PC-3 (cell line): ENCODE results near the gene GSPT1. TPM values are rescaled to one million over a fixed set of nuclear protein-coding genes. Genes with fewer than 3 reads are reported as not detected.
A peak's percentile ranks its signal among the peaks of the same experiment; 100 is the strongest.

Source experiments
- ATAC-seq: fragments of 200-7000 bp; cut with Tn5 transposase; 2 replicates; pipeline ENCODE4 v1.9.1; 2020; ENCODE audit warnings: mild to moderate bottlenecking, moderate library complexity
- BruUV-seq: library from RNA; stranded (reverse); fragments of 400-500 nt; replicated peaks from 2 replicates; lab custom pipeline; 2021; lab: Mats Ljungman, UMichigan
- CTCF ChIA-PET: fragments of 300-600 bp; sonication (Branson Sonifier 250); formaldehyde crosslinking; loops from one replicate; lab custom pipeline; 2022; ENCODE audit warnings: antibody characterized with exemption; lab: Charles Lee
- POLR2A ChIA-PET: fragments of 300-600 bp; sonication (Branson Sonifier 250); formaldehyde crosslinking; loops from one replicate; lab custom pipeline; 2022; ENCODE audit warnings: antibody characterized with exemption; ENCODE audit not compliant: unreplicated experiment; lab: Charles Lee
- DNase-seq: peaks from one replicate; pipeline ENCODE4 v3.0.0-alpha.2; 2015
- H2AFZ ChIP-seq: fragments of 300-600 bp; sonication (generic); 2 replicates; pipeline ENCODE4 v1.6.0; 2016; ENCODE audit warnings: antibody characterized with exemption, low read length
- H3F3A ChIP-seq: fragments of 300-600 bp; sonication (generic); one replicate; pipeline ENCODE4 v1.6.0; 2017; ENCODE audit warnings: antibody characterized with exemption, low read length, control low read depth, mild to moderate bottlenecking; ENCODE audit not compliant: unreplicated experiment
- H3K27ac ChIP-seq: fragments of 300-600 bp; sonication (generic); 2 replicates; pipeline ENCODE4 v1.5.1; 2016; ENCODE audit warnings: mild to moderate bottlenecking, low read length
- H3K27me3 ChIP-seq: fragments of 300-600 bp; sonication (generic); 2 replicates; pipeline ENCODE4 v1.6.1; 2016; ENCODE audit warnings: low read length, mixed read lengths
- H3K36me3 ChIP-seq: fragments of 300-600 bp; sonication (generic); 2 replicates; pipeline ENCODE4 v1.6.1; 2016; ENCODE audit warnings: low read depth, mixed run types, low read length, mixed read lengths
- H3K4me1 ChIP-seq: fragments of 300-600 bp; sonication (generic); 2 replicates; pipeline ENCODE4 v1.5.1; 2016; ENCODE audit warnings: low read length; ENCODE audit not compliant: insufficient read depth
- H3K4me2 ChIP-seq: fragments of 300-600 bp; sonication (generic); 2 replicates; pipeline ENCODE4 v1.6.0; 2016; ENCODE audit warnings: low read length
- H3K4me3 ChIP-seq: fragments of 300-600 bp; sonication (generic); 2 replicates; pipeline ENCODE4 v1.5.1; 2016; ENCODE audit warnings: mild to moderate bottlenecking, low read length, mixed read lengths
- H3K79me2 ChIP-seq: fragments of 300-600 bp; sonication (generic); 2 replicates; pipeline ENCODE4 v1.6.1; 2017; ENCODE audit warnings: low read length, mixed read lengths
- H3K9ac ChIP-seq: fragments of 300-600 bp; sonication (generic); 2 replicates; pipeline ENCODE4 v1.6.0; 2016; ENCODE audit warnings: mild to moderate bottlenecking, low read length
- H3K9me2 ChIP-seq: fragments of 300-600 bp; sonication (generic); replicated peaks from 2 replicates; pipeline ENCODE4 v1.6.1; 2016; ENCODE audit warnings: mixed run types, low read length, mixed read lengths
- H3K9me3 ChIP-seq: fragments of 300-600 bp; sonication (generic); 2 replicates; pipeline ENCODE4 v1.6.1; 2016; ENCODE audit warnings: low read length, mixed read lengths
- H4K20me1 ChIP-seq: fragments of 300-600 bp; sonication (generic); 2 replicates; pipeline ENCODE4 v1.6.1; 2016; ENCODE audit warnings: low read length, mixed read lengths
- CTCF ChIP-seq: fragments of 300-600 bp; sonication (generic); conservative IDR thresholded peaks from 2 replicates; pipeline ENCODE4 v1.5.1; 2017; ENCODE audit warnings: antibody characterized with exemption, low read depth, mild to moderate bottlenecking, low read length
- EZH2 ChIP-seq: fragments of 300-600 bp; sonication (generic); IDR thresholded peaks from one replicate; pipeline ENCODE4 v1.6.1; 2017; ENCODE audit warnings: antibody characterized with exemption, mild to moderate bottlenecking, low read length; ENCODE audit not compliant: unreplicated experiment
- EZH2phosphoT487 ChIP-seq: fragments of 300-600 bp; sonication (generic); IDR thresholded peaks from 2 replicates; pipeline ENCODE4 v1.6.1; 2018; ENCODE audit warnings: mild to moderate bottlenecking, antibody characterized with exemption, low read length, borderline replicate concordance
- intact Hi-C: fragments of 100-400 bp; cut with micrococcal nuclease; formaldehyde crosslinking; loops from 2 replicates; pipeline ENCODE4 v1.9.0; 2023
- total RNA-seq: library from RNA; depleted of rRNA; stranded (reverse); fragments of >200 nt; gene quantifications from 2 replicates; pipeline ENCODE4 v1.2.3, GENCODE V29; 2014

GSPT1 gene
- total RNA-seq, 1 experiment from 2014 or later = 67.9 TPM

GRCh38 chr16:11875721-11876120 is 40.0 kb downstream of the GSPT1 start:
- H3F3A ChIP-seq = no peaks in the 10 kb centered on the region
- no peak overlapping the region for H3K9ac ChIP-seq
- no peak overlapping the region for H3K4me3 ChIP-seq
- no peak overlapping the region for H3K27ac ChIP-seq
- ChIA-PET CTCF (no interaction called here), POLR2A (interaction anchor here (0.6 kb wide), 1 partner anchor 186 kb away, joined by 6 read pairs; no protein-coding TSS in a partner anchor)
- TF ChIP-seq EZH2phosphoT487 = no peak
- TF ChIP-seq CTCF = no peak
- no peak for TF ChIP-seq EZH2
- H3K4me2 ChIP-seq = no peak overlapping the region
- no peak overlapping the region for H2AFZ ChIP-seq
- no peaks in the 10 kb centered on the region for H3K79me2 ChIP-seq
- no peaks in the 10 kb centered on the region for H3K9me3 ChIP-seq
- ATAC-seq (no peak), DNase-seq (no peak)
- H3K27me3 ChIP-seq = no peaks in the 10 kb centered on the region
- H3K36me3 ChIP-seq = peaks cover 38% of the 10 kb centered on the region
- H3K9me2 ChIP-seq = no peaks in the 10 kb centered on the region
- no peaks in the 10 kb centered on the region for H3K4me1 ChIP-seq
- intact Hi-C loops = no loop called here
- BruUV-seq = no TSS peak
- H4K20me1 ChIP-seq = no peaks in the 10 kb centered on the region

GRCh38 chr16:11871193-11871592 is 44.6 kb downstream of the GSPT1 start:
- H3K9ac ChIP-seq = no peak overlapping the region
- H3K27ac ChIP-seq = no peak overlapping the region
- ATAC-seq (no peak), DNase-seq (no peak)
- H3K36me3 ChIP-seq = peaks cover 35% of the 10 kb centered on the region
- ChIA-PET POLR2A (no interaction called here), CTCF (no interaction called here)
- H2AFZ ChIP-seq = no peak overlapping the region
- H3K27me3 ChIP-seq = no peaks in the 10 kb centered on the region
- H3F3A ChIP-seq = peaks cover 8% of the 10 kb centered on the region
- peaks cover 16% of the 10 kb centered on the region for H3K4me1 ChIP-seq
- no peak for TF ChIP-seq EZH2
- TF ChIP-seq CTCF = peak; percentile 27; the same call in 1 of the 2 replicates
- H3K79me2 ChIP-seq = peaks cover 11% of the 10 kb centered on the region; the same call in 1 of the 2 replicates
- H3K4me3 ChIP-seq = no peak overlapping the region
- BruUV-seq = no TSS peak
- H3K4me2 ChIP-seq = no peak overlapping the region
- H3K9me2 ChIP-seq = no peaks in the 10 kb centered on the region
- no peaks in the 10 kb centered on the region for H3K9me3 ChIP-seq
- intact Hi-C loops = no loop called here
- H4K20me1 ChIP-seq = peaks cover 6% of the 10 kb centered on the region

- Histone ChIP-seq H3K27ac (no peak overlapping the region), H4K20me1 (peaks cover 6% of the 10 kb centered on the region), H3K9ac (no peak overlapping the region), H3K36me3 (peaks cover 31% of the 10 kb centered on the region), H2AFZ (no peak overlapping the region), H3K9me2 (no peaks in the 10 kb centered on the region), H3K79me2 (peaks cover 18% of the 10 kb centered on the region; the same call in 1 of the 2 replicates), H3F3A (peaks cover 8% of the 10 kb centered on the region), H3K27me3 (no peaks in the 10 kb centered on the region), H3K9me3 (no peaks in the 10 kb centered on the region), H3K4me3 (no peak overlapping the region), H3K4me1 (peaks cover 16% of the 10 kb centered on the region), H3K4me2 (no peak overlapping the region)
- no peak for DNase-seq
- TF ChIP-seq EZH2phosphoT487 (no peak), CTCF (no peak), EZH2 (no peak)
- intact Hi-C loops = no loop called here
- ChIA-PET POLR2A (no interaction called here), CTCF (no interaction called here)
- BruUV-seq = no TSS peak
- no peak for ATAC-seq
Measured at GRCh38 chr16:11870399-11870798, 45.4 kb downstream of the GSPT1 start.
